Right lung (tissue), 5 donors: ENCODE data around the gene SBNO1. TPM values are rescaled to one million over a fixed set of nuclear protein-coding genes. Genes with fewer than 3 reads are reported as not detected.
"Not testable (repeated sequence)": the region's sequence is repeated elsewhere in the genome, so short reads cannot be mapped to it uniquely, and the experiment has no call there.

ENCODE experiments used
- DNase-seq, 2 donors: peaks; one replicate each; pipeline ENCODE4 v3.0.0-alpha.2; 2013
- polyA plus RNA-seq, 5 donors: library from polyadenylated mRNA; unstranded; fragments of 120-200 nt; gene quantifications; one replicate each; pipeline versions ENCODE4 v1.2.1 to v1.2.3, GENCODE V29; 2013; ENCODE audit warnings: inconsistent platforms in 1 of 5, low replicate concordance in 1 of 5; ENCODE audit not compliant: insufficient read length in 5 of 5, insufficient read depth in 1 of 5

Gene SBNO1
- polyA plus RNA-seq, 5 donors, result 18.3 to 30.8 (median 29.5) TPM

GRCh38 chr12:123354600-123354999 lies 10.0 kb downstream of the SBNO1 start:
- DNase-seq, result no peak

- no peak for DNase-seq
Observed at GRCh38 chr12:123351349-123351748, 13.3 kb downstream of the SBNO1 start.

- no peak for DNase-seq
Observed at GRCh38 chr12:123346946-123347345, 17.7 kb downstream of the SBNO1 start.

GRCh38 chr12:123344086-123344485 lies 20.6 kb downstream of the SBNO1 start:
- no peak for DNase-seq

GRCh38 chr12:123337070-123337469 lies 27.6 kb downstream of the SBNO1 start:
- DNase-seq, result no peak

GRCh38 chr12:123336530-123336929 lies 28.1 kb downstream of the SBNO1 start:
- no peak for DNase-seq

- DNase-seq, result no peak
Observed at GRCh38 chr12:123335490-123335889, 29.2 kb downstream of the SBNO1 start.

GRCh38 chr12:123329799-123330198 lies 34.8 kb downstream of the SBNO1 start:
- DNase-seq, result no peak

GRCh38 chr12:123319826-123320225 lies 44.8 kb downstream of the SBNO1 start:
- DNase-seq, result no peak

- DNase-seq, result no peak
Observed at GRCh38 chr12:123319273-123319672, 45.4 kb downstream of the SBNO1 start.

GRCh38 chr12:123313046-123313445 lies 51.6 kb downstream of the SBNO1 start:
- not testable (repeated sequence) for DNase-seq

GRCh38 chr12:123306200-123306599 lies 58.4 kb downstream of the SBNO1 start:
- DNase-seq, result no peak

- no peak for DNase-seq
Observed at GRCh38 chr12:123305136-123305535, 59.5 kb downstream of the SBNO1 start.

GRCh38 chr12:123293178-123293760 lies 71.4 kb downstream of the SBNO1 start:
- DNase-seq, result no peak

- DNase-seq, result no peak
Observed at GRCh38 chr12:123289911-123290310, 74.7 kb downstream of the SBNO1 start.

- no peak for DNase-seq
Observed at GRCh38 chr12:123288751-123289346, 75.8 kb downstream of the SBNO1 start.

GRCh38 chr12:123286652-123287373 lies 77.8 kb downstream of the SBNO1 start:
- no peak for DNase-seq

- DNase-seq, result no peak
Observed at GRCh38 chr12:123284669-123285068, 80.0 kb downstream of the SBNO1 start.

- DNase-seq, result no peak
Observed at GRCh38 chr12:123283461-123283860, 81.2 kb downstream of the SBNO1 start.

GRCh38 chr12:123282111-123282510 lies 82.5 kb downstream of the SBNO1 start:
- no peak for DNase-seq

GRCh38 chr12:123280971-123281370 lies 83.7 kb downstream of the SBNO1 start:
- no peak for DNase-seq

GRCh38 chr12:123278101-123278627 lies 86.5 kb downstream of the SBNO1 start:
- no peak for DNase-seq

GRCh38 chr12:123273166-123273565 lies 91.5 kb downstream of the SBNO1 start:
- no peak for DNase-seq
